Neural crest cell (in vitro differentiated cells): Measurements from ENCODE around the gene CLCA4. TPM values are rescaled to one million over a fixed set of nuclear protein-coding genes. Genes with fewer than 3 reads are reported as not detected.
"Not testable (repeated sequence)": the region's sequence is repeated elsewhere in the genome, so short reads cannot be mapped to it uniquely, and the experiment has no call there.

Experiments used
- DNase-seq: peaks from one replicate; pipeline ENCODE4 v3.0.0; 2021; ENCODE audit warnings: low read depth, mixed read lengths, low spot score
- H3K27ac Mint-ChIP-seq: one replicate; pipeline ENCODE4 v1.8.0; 2021; ENCODE audit warnings: mild to moderate bottlenecking, mixed read lengths; ENCODE audit not compliant: unreplicated experiment
- H3K27me3 Mint-ChIP-seq: 2 replicates; pipeline ENCODE4 v1.8.0; 2021; ENCODE audit warnings: low read depth, mild to moderate bottlenecking, mixed read lengths
- H3K36me3 Mint-ChIP-seq: 2 replicates; pipeline ENCODE4 v1.8.0; 2021; ENCODE audit warnings: low read depth, mild to moderate bottlenecking, mixed read lengths
- H3K4me1 Mint-ChIP-seq: 2 replicates; pipeline ENCODE4 v1.8.0; 2021; ENCODE audit warnings: mixed read lengths
- H3K4me3 Mint-ChIP-seq: one replicate; pipeline ENCODE4 v1.8.0; 2021; ENCODE audit warnings: mild to moderate bottlenecking, mixed read lengths
- H3K9me3 Mint-ChIP-seq: 2 replicates; pipeline ENCODE4 v1.8.0; 2021; ENCODE audit warnings: mixed read lengths
- CTCF ChIP-seq: fragments of 200-600 bp; sonication (generic); conservative IDR thresholded peaks from 2 replicates; pipeline ENCODE4 v1.5.0; 2021; ENCODE audit warnings: antibody characterized with exemption, mild to moderate bottlenecking
- total RNA-seq: library from RNA; stranded (reverse); gene quantifications from 2 replicates; pipeline ENCODE4 v1.2.1, GENCODE V29; 2021

CLCA4 gene
- total RNA-seq, 1 donor from 2014 or later, result not detected

- H3K4me1 Mint-ChIP-seq, result no peaks in the 10 kb centered on the region
- DNase-seq, result no peak
- no peaks in the 10 kb centered on the region for H3K9me3 Mint-ChIP-seq
- peaks cover 6% of the 10 kb centered on the region for H3K27me3 Mint-ChIP-seq
- TF ChIP-seq CTCF, result no peak
- no peak overlapping the region for H3K27ac Mint-ChIP-seq
- H3K4me3 Mint-ChIP-seq, result no peak overlapping the region
- no peaks in the 10 kb centered on the region for H3K36me3 Mint-ChIP-seq
These were observed 36.7 kb downstream of the CLCA4 start for GRCh38 chr1:86583593-86583992.

- no peak for DNase-seq
- Mint-ChIP-seq H3K27ac (no peak overlapping the region), H3K27me3 (peaks cover under 1% of the 10 kb centered on the region), H3K4me1 (no peaks in the 10 kb centered on the region), H3K4me3 (no peak overlapping the region), H3K36me3 (no peaks in the 10 kb centered on the region), H3K9me3 (no peaks in the 10 kb centered on the region)
- no peak for TF ChIP-seq CTCF
These were observed 47.4 kb downstream of the CLCA4 start for GRCh38 chr1:86594284-86594770.

GRCh38 chr1:86596224-86596623 lies 49.3 kb downstream of the CLCA4 start:
- Mint-ChIP-seq H3K9me3 (peaks cover 6% of the 10 kb centered on the region), H3K4me3 (no peak overlapping the region), H3K27me3 (no peaks in the 10 kb centered on the region), H3K4me1 (no peaks in the 10 kb centered on the region), H3K27ac (no peak overlapping the region), H3K36me3 (no peaks in the 10 kb centered on the region)
- TF ChIP-seq CTCF, result no peak
- DNase-seq, result no peak

- Mint-ChIP-seq H3K9me3 (peaks cover 6% of the 10 kb centered on the region), H3K27ac (no peak overlapping the region), H3K27me3 (no peaks in the 10 kb centered on the region), H3K4me3 (no peak overlapping the region), H3K4me1 (no peaks in the 10 kb centered on the region), H3K36me3 (no peaks in the 10 kb centered on the region)
- DNase-seq, result no peak
- TF ChIP-seq CTCF, result no peak
These were observed 49.9 kb downstream of the CLCA4 start for GRCh38 chr1:86596741-86597290.

- DNase-seq, H3K36me3 Mint-ChIP-seq, H3K27me3 Mint-ChIP-seq, H3K4me1 Mint-ChIP-seq, H3K9me3 Mint-ChIP-seq, H3K27ac Mint-ChIP-seq, H3K4me3 Mint-ChIP-seq: not testable (repeated sequence)
These were observed 59.2 kb downstream of the CLCA4 start for GRCh38 chr1:86606080-86606479.

- no peaks in the 10 kb centered on the region for H3K4me1 Mint-ChIP-seq
- no peaks in the 10 kb centered on the region for H3K36me3 Mint-ChIP-seq
- peaks cover 7% of the 10 kb centered on the region for H3K9me3 Mint-ChIP-seq
- no peak for DNase-seq
- peaks cover 5% of the 10 kb centered on the region for H3K27me3 Mint-ChIP-seq
- no peak for TF ChIP-seq CTCF
- H3K27ac Mint-ChIP-seq, result no peak overlapping the region
- H3K4me3 Mint-ChIP-seq, result no peak overlapping the region
These were observed 69.6 kb downstream of the CLCA4 start for GRCh38 chr1:86616433-86616832.
